HepG2 (cell line): Measurements from ENCODE around the gene ZNF568. TPM values are rescaled to one million over a fixed set of nuclear protein-coding genes. Genes with fewer than 3 reads are reported as not detected.

Source experiments
- ARNT ChIP-seq: fragments of 450-650 bp; IDR thresholded peaks from 2 replicates; pipeline ENCODE4 v1.6.1; 2017
- FIP1L1 ChIP-seq: fragments of 200-400 bp; formaldehyde crosslinking; IDR thresholded peaks from 2 replicates; pipeline ENCODE4 v1.6.1; 2018; ENCODE audit warnings: low read depth, mild to moderate bottlenecking, low read length, moderate library complexity, borderline replicate concordance; ENCODE audit not compliant: insufficient read depth
- GABPA ChIP-seq, 2 experiments: IDR thresholded peaks; 2 replicates each; pipeline ENCODE4 v1.6.1; 2011 to 2016; ENCODE audit warnings: low read depth in 2 of 2, low read length in 1 of 2, missing biosample characterization in 1 of 2, missing genetic modification characterization in 1 of 2
- MAZ ChIP-seq, 2 experiments: sonication (generic) in 1 of 2; formaldehyde crosslinking in 1 of 2; IDR thresholded peaks; 2 replicates each; pipeline versions ENCODE4 v1.5.0 to v1.6.1; 2012 to 2020; ENCODE audit warnings: low read depth in 2 of 2, mild to moderate bottlenecking in 2 of 2, borderline replicate concordance in 1 of 2, improper control_type of control experiment in 1 of 2, low read length in 1 of 2, missing genetic modification reagents in 1 of 2, moderate library complexity in 1 of 2
- TFDP2 ChIP-seq: sonication (generic); formaldehyde crosslinking; IDR thresholded peaks from 2 replicates; pipeline ENCODE4 v1.4.0; 2020; ENCODE audit warnings: missing genetic modification reagents
- ZNF549 ChIP-seq: sonication (generic); formaldehyde crosslinking; IDR thresholded peaks from 2 replicates; pipeline ENCODE4 v1.5.0; 2020; ENCODE audit warnings: missing genetic modification reagents
- ZNF589 ChIP-seq: sonication (generic); formaldehyde crosslinking; conservative IDR thresholded peaks from 2 replicates; pipeline ENCODE4 v1.8.0; 2022; ENCODE audit warnings: mild to moderate bottlenecking, moderate library complexity, missing genetic modification reagents
- ZNF607 ChIP-seq: sonication (generic); formaldehyde crosslinking; IDR thresholded peaks from 2 replicates; pipeline ENCODE4 v1.5.1; 2020; ENCODE audit warnings: missing genetic modification reagents, mild to moderate bottlenecking, borderline replicate concordance
- ZNF687 ChIP-seq: sonication (generic); formaldehyde crosslinking; IDR thresholded peaks from 2 replicates; pipeline ENCODE4 v1.5.1; 2020; ENCODE audit warnings: mild to moderate bottlenecking, missing genetic modification reagents, moderate library complexity
- polyA plus RNA-seq, 8 experiments: library from polyadenylated mRNA; depleted of rRNA in 3 of 8; stranded (reverse) in 7 of 8; unstranded in 1 of 8; fragments of >200 nt; fragmentation: Illumina TruSeq in 4 of 8; extraction: Trizol in 4 of 8; gene quantifications; 2 replicates each; pipeline versions ENCODE4 v1.2.1 to v1.2.3, GENCODE V29; 2011 to 2016; ENCODE audit warnings: low read depth in 4 of 8, missing spikeins in 1 of 8, mixed read lengths in 1 of 8; ENCODE audit not compliant: insufficient read depth in 1 of 8
- total RNA-seq, 5 experiments: library from RNA; depleted of rRNA; stranded (reverse); fragments of >200 nt; fragmentation: Illumina TruSeq; extraction: Trizol; gene quantifications; 2 replicates each; pipeline ENCODE4 v1.2.3, GENCODE V29; 2016; ENCODE audit warnings: low read depth in 1 of 5
- TF ChIP-seq, protein P1 (sequence below): IDR thresholded peaks from 2 replicates; pipeline ENCODE4 v1.6.1; 2012; ENCODE audit warnings: inconsistent platforms
- TF ChIP-seq, protein P2 (sequence below), 2 experiments: fragments of 450-650 bp in 1 of 2; sonication (generic) in 1 of 2; formaldehyde crosslinking in 1 of 2; IDR thresholded peaks; 2 replicates each; pipeline versions ENCODE4 v1.6.1 to v1.8.0; 2016 to 2022; ENCODE audit warnings: antibody characterized with exemption in 1 of 2, mild to moderate bottlenecking in 1 of 2, missing genetic modification reagents in 1 of 2

The ZNF568 gene
- total and polyA plus RNA-seq, 2 of the 13 experiments (the other 11 are each of a cell fraction or from before 2014, with no cell fraction given), result 0.15 to 1.00 TPM

GRCh38 chr19:36915992-36916830 lies at the start of gene ZNF568, which contains the start of gene ZNF829 (continued):
- TF ChIP-seq, protein P1, sequence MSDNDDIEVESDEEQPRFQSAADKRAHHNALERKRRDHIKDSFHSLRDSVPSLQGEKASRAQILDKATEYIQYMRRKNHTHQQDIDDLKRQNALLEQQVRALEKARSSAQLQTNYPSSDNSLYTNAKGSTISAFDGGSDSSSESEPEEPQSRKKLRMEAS, result peak; percentile 48; the same call in 1 of the 2 replicates
- TF ChIP-seq ZNF549 (no peak), ZNF589 (no peak), TFDP2 (CRISPR knock-in tag) (peak; percentile 29; the same call in 1 of the 2 replicates), ZNF687 (CRISPR knock-in tag) (peak; percentile 68), FIP1L1 (no peak), MAZ (IDR thresholded peaks at IDR 0.05; ENCODE audit: borderline replicate concordance, low read depth, low read length) (no peak), MAZ (CRISPR knock-in tag; IDR thresholded peaks at IDR 0.05; ENCODE audit: low read depth) (peak; percentile 57; the same call in 1 of the 2 replicates), ARNT (no peak), ZNF607 (no peak), GABPA (IDR thresholded peaks at IDR 0.05; ENCODE audit: low read depth, low read length) (peak; percentile 81), GABPA (CRISPR knock-in tag; IDR thresholded peaks at IDR 0.05; ENCODE audit: low read depth) (peak; percentile 92)
- TF ChIP-seq, protein P2, sequence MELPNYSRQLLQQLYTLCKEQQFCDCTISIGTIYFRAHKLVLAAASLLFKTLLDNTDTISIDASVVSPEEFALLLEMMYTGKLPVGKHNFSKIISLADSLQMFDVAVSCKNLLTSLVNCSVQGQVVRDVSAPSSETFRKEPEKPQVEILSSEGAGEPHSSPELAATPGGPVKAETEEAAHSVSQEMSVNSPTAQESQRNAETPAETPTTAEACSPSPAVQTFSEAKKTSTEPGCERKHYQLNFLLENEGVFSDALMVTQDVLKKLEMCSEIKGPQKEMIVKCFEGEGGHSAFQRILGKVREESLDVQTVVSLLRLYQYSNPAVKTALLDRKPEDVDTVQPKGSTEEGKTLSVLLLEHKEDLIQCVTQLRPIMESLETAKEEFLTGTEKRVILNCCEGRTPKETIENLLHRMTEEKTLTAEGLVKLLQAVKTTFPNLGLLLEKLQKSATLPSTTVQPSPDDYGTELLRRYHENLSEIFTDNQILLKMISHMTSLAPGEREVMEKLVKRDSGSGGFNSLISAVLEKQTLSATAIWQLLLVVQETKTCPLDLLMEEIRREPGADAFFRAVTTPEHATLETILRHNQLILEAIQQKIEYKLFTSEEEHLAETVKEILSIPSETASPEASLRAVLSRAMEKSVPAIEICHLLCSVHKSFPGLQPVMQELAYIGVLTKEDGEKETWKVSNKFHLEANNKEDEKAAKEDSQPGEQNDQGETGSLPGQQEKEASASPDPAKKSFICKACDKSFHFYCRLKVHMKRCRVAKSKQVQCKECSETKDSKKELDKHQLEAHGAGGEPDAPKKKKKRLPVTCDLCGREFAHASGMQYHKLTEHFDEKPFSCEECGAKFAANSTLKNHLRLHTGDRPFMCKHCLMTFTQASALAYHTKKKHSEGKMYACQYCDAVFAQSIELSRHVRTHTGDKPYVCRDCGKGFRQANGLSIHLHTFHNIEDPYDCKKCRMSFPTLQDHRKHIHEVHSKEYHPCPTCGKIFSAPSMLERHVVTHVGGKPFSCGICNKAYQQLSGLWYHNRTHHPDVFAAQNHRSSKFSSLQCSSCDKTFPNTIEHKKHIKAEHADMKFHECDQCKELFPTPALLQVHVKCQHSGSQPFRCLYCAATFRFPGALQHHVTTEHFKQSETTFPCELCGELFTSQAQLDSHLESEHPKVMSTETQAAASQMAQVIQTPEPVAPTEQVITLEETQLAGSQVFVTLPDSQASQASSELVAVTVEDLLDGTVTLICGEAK (IDR thresholded peaks at IDR 0.05), result no peak
- TF ChIP-seq, protein P2 (CRISPR knock-in tag; IDR thresholded peaks at IDR 0.05), result no peak
